Heart left ventricle (tissue), 13 donors: Measurements from ENCODE around the gene RFNG.

ENCODE experiments used
- POLR2A ChIP-seq, 2 donors: fragments of 450-650 bp; IDR thresholded peaks; one replicate each; pipeline ENCODE4 v1.6.1; 2017; ENCODE audit warnings: antibody characterized with exemption in 2 of 2, mild to moderate bottlenecking in 2 of 2, moderate library complexity in 2 of 2
- TF ChIP-seq, protein P1 (sequence below), 12 donors: fragments of 200-600 bp; sonication (generic) in 4 of 12; IDR thresholded peaks; one replicate each; pipeline versions ENCODE4 v1.5.0 to v1.8.0; 2018 to 2022; ENCODE audit warnings: antibody characterized with exemption in 12 of 12, mild to moderate bottlenecking in 5 of 12
- donor health status: ischemic (EF 13 %, LVEDD 7.1; RV severe dilation, severe dysfunction).
- donor health status: DM: no; HTN: yes; CAD: no.
- donor health status: DM: no; HTN: no; CAD: no.
- donor health status: ischemic (EF 25% LVEDD 6.9; RV normal size, moderate dysfunction).
- donor health status: ischemic (EF 25% LVEDD 5.7; RV mildly dilated, moderate dysfunction).
- donor health status: ischemic (EF 35%, LVEDD 5.7; RV mildly dilated, moderate dysfunction).
- donor health status: nonischemic (EF 11% LVEDD 7.7; RV severe dilation, severe dysfunction).
- donor health status: DM: yes; HTN: yes; CAD: no.
- donor health status: PGD.
- donor health status: ischemic (EF 29% LVEDD 5.4; RV normal size, mild dysfunction).
- donor health status: nonischemic (EF 23%, LVEDD 6.1; RV moderate dilation, normal function).

DNA sequence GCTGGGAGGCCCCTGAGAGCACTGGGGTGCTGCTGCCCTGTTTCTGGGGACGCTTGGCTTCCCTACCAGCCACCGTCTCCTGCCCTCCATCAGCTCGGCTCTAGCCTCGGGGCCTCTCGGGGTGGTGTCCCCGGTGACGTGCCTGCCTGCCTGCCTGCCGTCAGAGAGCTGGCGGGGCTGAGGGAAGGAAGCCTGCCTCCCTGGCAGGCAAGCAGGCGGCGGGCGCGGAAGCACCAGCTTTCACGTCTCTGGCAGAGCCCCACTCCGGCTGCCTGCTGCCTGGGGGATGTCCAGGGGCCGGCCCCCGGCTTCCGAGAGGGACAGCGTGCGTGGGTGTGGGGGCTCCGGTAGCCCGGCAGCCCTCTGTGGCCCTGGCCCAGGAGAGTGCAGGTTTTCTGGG, 38.3 kb downstream of the RFNG start:
- TF ChIP-seq, protein P1, sequence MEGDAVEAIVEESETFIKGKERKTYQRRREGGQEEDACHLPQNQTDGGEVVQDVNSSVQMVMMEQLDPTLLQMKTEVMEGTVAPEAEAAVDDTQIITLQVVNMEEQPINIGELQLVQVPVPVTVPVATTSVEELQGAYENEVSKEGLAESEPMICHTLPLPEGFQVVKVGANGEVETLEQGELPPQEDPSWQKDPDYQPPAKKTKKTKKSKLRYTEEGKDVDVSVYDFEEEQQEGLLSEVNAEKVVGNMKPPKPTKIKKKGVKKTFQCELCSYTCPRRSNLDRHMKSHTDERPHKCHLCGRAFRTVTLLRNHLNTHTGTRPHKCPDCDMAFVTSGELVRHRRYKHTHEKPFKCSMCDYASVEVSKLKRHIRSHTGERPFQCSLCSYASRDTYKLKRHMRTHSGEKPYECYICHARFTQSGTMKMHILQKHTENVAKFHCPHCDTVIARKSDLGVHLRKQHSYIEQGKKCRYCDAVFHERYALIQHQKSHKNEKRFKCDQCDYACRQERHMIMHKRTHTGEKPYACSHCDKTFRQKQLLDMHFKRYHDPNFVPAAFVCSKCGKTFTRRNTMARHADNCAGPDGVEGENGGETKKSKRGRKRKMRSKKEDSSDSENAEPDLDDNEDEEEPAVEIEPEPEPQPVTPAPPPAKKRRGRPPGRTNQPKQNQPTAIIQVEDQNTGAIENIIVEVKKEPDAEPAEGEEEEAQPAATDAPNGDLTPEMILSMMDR (IDR thresholded peaks at IDR 0.05), result no peak
- no peak for TF ChIP-seq POLR2A (IDR thresholded peaks at IDR 0.05)
